RPMI7951 (cell line): ENCODE measurements around the gene MAB21L4. TPM values are rescaled to one million over a fixed set of nuclear protein-coding genes. Genes with fewer than 3 reads are reported as not detected.

Source experiments
- DNase-seq: peaks from one replicate; pipeline ENCODE4 v3.0.0-alpha.2; 2012; ENCODE audit warnings: low read depth
- total RNA-seq: library from RNA; depleted of rRNA; stranded (reverse); fragments of >200 nt; shearing (Covaris generic); gene quantifications from 2 replicates; pipeline ENCODE4 v1.2.3, GENCODE V29; 2014

Gene MAB21L4
- total RNA-seq, 1 experiment from 2014 or later, result not detected

DNA sequence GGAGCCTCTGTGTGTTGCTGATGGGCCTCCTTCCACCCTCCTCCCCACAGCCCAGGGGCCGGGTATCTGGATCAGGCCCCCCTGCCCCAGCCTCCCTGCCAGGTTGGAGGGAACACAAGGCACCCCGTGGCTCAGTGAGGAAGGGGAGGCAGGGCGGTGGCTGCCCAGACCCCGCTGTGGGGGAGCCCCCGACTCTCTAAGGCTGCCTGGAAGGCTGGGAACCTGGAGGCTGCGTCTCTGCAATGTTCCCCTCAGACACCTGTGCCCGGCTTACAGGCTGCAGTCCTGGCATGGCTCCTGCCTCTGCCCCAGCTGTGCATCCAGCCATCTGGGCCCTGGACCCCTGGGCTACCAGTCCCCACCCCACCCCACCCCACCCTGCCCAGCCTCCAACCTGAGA lies 438 bp upstream of the MAB21L4 start:
- no peak for DNase-seq

DNA sequence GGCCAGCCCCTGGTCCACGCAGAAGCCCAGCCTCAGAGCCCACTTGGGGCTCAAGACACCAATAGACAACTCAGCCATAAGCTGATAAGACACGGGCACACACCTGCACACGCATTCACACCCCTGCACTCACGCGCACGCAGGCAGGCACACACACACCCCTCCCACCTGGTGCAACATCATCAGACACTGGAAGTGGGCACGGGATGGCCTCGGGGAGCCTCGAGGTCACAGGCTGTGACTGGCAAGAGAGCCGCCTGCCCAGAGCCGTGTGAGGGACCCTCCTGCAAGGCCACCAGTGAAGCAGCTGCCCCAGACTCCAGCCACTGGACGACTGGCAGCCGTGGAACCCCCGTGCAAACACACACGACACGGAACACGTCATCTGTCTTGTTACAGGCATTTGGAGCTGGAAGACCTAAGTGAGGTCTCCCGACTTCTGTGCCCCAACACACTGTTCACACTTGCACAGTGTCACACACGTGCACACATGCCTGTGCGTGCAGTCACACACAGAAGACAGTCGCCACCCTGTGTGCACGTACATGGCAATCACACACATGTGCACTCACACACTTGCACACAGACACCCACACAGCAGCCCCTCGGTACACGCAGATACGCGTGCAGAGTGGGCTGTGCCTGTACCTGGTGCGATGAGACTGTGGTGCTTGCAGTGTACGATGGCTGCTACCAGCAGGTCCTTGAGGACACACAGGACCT lies 959 bp downstream of the MAB21L4 start:
- DNase-seq, result no peak

- no peak for DNase-seq
Observed at GRCh38 chr2:240894006-240894405, 1.9 kb downstream of the MAB21L4 start.

- DNase-seq, result peak; percentile 64
Observed at GRCh38 chr2:240893363-240893844, 2.6 kb downstream of the MAB21L4 start.

- no peak for DNase-seq
Observed at GRCh38 chr2:240892925-240893324, 3.0 kb downstream of the MAB21L4 start.

- DNase-seq, result no peak
Observed at GRCh38 chr2:240892356-240892755, 3.6 kb downstream of the MAB21L4 start.

- DNase-seq, result no peak
Observed at GRCh38 chr2:240891492-240892340, 4.2 kb downstream of the MAB21L4 start.

DNA sequence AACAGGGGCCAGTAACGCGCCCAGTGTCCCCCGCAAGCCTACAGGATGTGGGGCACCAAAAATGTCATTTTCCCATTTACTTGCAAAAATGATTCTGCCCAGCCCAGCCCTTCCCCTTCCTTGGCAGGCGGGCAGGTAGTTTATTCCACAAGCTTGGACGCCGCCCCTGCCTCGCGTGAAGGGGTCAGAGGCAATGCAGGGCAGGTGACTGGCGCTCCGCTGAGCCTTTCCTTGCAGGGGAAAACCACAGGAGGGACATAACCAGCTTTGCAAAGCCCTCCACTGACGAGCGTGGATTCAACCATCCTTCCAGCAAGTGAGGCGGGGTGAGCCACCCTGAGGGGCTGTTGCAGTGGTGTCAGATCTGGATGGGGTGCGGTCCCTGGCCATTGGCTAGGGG lies 5.3 kb downstream of the MAB21L4 start:
- no peak for DNase-seq

- no peak for DNase-seq
Observed at GRCh38 chr2:240889601-240890560, 6.1 kb downstream of the MAB21L4 start.

DNA sequence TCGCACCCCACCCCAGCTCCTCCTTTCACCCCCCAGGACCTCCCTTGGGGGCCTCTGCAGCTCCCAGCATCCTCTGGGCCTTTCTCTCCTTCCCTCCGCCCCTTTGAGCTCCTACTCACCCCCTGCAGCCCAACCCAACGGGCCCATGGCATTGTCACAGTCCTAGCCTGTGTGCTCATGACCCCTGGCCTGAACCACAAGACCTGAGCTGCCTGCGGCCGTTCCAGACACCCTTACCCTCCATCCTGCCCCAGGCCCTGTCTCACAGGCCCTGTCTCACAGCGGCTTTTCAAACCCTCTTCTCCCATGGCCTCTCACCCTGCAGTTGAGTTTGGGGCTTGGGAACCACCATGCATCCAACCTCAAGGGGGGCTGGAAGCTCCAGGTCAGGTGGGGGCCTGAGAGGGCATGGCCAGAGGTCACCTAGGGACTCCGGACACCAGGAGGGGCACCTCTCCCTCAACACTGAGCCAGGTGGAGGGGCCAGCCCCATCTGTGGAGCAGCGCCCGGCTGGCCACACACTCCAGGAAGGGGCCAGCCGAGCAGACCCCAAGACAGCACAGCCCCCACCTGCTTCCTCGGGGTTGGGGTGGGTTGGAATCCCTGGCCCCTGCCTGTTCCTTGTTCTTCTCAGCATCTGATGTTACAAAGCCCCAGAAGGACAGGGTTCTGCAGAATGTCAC lies 6.9 kb downstream of the MAB21L4 start:
- DNase-seq, result no peak

DNA sequence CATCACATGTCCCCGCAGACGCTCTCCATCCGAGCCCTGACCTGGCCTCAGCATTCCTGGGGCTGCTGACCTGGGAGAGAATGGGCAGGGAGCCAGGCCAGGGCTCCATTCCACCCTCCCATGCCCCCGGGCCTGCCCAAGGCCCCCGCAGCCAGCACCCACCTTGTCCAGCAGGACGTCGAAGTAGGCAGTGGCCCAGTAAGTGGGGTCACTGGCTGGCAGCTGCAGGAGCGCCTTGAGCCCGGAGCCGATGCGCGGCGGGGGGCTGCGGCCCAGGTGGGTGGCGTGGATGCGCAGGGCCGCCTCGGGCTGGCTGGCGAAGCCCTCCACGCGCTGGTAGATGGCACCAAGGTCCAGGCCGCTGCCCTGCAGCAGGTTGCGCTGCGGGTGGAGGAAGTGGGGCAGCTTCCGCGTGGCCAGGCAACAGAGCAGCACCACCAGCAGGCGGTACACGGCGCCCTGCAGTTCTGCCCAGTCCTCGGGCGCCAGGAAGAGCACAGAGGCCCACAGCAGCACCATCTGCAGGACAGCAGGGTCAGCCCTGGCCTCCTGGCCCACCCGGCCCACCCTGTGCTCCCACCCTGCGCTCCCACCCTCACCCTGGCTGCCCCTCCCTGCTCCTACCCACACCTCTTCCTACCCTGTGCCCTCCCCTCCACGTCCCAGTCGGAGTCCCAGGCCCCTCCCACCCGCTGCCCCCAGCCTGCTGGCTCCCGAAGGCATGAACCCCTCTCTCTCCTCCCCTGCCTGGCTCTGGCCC lies 7.6 kb downstream of the MAB21L4 start:
- DNase-seq, result no peak

- no peak for DNase-seq
Observed at GRCh38 chr2:240887631-240888030, 8.3 kb downstream of the MAB21L4 start.

DNA sequence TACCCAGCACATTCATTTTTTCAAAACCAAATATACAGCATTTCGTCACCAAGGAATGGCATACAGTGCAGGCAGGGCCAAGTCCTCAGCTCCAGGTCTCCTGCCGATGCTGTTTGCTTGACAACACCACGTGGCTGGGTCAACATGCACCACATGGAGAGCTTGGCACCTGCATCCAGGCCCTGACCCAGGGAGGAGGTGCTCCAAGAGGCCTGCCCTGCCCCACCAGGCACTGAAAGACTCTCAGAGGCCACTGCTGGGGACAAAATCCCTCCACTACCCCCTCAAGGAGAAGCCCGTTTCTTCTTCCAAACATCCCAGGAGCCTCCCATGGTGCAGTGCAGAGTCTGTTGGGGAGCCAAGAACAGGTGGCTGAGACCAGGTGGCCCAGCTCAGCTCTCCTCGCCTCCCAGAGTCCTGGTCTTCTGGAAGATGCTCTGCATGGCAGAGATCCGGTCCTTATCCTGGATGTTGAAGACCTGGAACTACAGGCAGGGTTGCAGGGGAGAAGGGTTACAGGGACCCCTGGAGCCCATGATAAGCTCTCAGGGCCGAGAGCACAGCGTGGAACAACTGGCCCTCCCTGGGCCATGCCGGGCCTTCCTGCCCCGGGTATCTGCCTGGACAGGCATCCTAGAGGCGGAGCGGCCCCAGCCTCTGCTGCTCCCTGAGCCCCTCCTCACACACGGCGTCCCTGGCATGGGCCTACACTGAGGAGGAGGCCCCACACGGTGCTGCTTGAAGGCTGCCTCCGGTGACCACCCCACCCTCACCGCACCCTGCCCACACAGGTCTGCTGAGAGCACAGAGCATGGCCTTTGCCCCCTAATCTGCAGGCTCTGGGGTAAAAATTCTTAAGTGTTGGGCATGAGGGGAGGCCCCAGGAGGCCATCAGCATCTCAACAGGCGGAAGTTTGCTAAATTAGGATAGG lies 9.0 kb downstream of the MAB21L4 start:
- no peak for DNase-seq

DNA sequence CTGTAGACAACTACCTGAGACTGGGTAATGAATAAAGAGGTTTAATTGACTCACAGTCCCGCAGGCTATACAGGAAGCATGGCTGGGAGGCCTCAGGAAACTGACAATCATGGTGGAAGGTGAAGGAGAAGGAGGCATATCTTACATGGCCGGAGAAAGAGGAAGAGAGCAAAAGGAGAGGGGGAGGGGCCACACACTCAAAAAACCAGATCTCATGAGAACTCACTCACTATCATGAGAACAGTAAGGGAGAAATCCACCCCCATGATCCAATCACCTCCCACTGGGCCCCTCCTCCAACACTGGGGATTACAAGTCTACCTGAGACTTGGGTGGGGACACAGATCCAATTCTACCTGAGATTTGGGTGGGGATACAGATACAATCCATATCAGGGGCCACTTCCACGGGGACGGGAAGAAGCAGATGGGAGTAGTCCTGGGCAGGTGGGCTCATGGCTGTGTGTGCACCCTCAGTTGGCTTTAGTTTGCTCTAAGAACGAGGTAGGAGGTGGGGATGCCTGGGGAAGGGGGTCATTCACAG lies 9.9 kb downstream of the MAB21L4 start:
- DNase-seq, result no peak

GRCh38 chr2:240885566-240885965 lies 10.4 kb downstream of the MAB21L4 start:
- no peak for DNase-seq

DNA sequence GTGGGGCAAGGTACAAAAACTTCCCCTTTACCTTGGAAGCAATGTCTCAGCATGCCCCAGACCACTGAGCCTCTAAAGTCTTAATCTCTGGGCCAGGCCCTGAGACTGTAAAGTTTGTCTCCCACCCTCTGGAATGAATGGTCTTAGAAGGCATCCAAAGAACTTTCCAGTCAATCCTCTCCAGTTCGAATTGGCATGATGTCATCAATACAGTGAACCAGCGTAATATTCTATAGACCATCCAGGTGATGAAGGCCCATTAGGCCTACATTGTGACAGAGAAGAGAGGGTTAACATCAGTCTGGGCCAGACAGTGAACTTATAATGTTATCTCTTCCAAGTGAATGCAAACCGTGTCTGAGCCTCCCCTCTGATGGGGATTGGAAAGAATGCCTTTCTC lies 11.2 kb downstream of the MAB21L4 start:
- DNase-seq, result no peak

DNA sequence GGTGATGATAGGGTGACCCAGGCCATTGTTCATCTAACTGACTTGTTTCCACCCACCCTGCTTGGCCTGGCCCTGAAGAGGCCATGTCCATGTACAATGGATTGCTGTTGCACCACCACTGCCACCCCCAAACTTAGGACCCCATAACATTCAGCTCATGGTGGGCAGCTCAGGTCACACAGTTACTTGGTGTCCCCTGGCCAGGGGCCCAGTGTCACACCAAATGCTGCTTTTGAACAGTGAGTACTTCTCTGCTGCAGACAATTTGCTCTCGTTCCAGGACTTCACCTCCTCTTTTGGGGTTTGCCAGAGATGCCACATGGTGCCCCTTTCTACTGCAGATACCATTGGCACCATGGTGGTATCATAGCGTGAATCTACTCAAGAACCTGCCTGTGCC lies 11.7 kb downstream of the MAB21L4 start:
- DNase-seq, result no peak

GRCh38 chr2:240881913-240882312 lies 14.0 kb downstream of the MAB21L4 start:
- DNase-seq, result no peak

DNA sequence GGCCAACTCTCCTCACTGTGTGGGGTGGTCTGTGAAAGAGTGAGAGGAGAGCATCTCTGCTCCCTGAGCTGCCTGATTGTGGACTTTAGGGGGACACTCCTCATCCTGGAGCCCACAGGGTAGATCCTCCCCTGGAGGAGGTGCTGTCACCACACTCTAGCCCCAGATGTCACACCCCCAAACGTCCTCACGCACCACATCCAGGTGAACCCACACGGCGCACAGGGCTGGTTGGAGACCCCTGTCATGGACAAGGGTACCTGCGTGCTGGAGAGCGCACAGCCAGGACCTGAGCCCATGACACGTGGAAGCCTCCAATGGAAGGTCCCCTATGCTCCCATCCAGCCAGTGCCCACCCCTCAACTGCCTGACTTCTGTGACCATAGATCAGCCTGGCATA lies 16.9 kb downstream of the MAB21L4 start:
- DNase-seq, result no peak
